Peyer's patch (tissue), 4 donors: ENCODE data around the gene PAAF1. TPM values are rescaled to one million over a fixed set of nuclear protein-coding genes. Genes with fewer than 3 reads are reported as not detected.
A peak's percentile ranks its signal among the peaks of the same experiment; 100 is the strongest.
"Not testable (repeated sequence)": the region's sequence is repeated elsewhere in the genome, so short reads cannot be mapped to it uniquely, and the experiment has no call there.

ENCODE experiments used
- DNase-seq, 3 donors: peaks; one replicate each; pipeline ENCODE4 v3.0.0-alpha.2; 2017 to 2019
- H3K27ac ChIP-seq, 4 donors: fragments of 200-600 bp; sonication (generic); one replicate each; pipeline ENCODE4 v1.5.1; 2016 to 2019
- H3K27me3 ChIP-seq, 2 donors: fragments of 200-600 bp; sonication (generic); one replicate each; pipeline ENCODE4 v1.5.1; 2019
- H3K36me3 ChIP-seq, 3 donors: fragments of 200-600 bp; sonication (generic); one replicate each; pipeline ENCODE4 v1.5.1; 2016 to 2019
- H3K4me1 ChIP-seq, 4 donors: fragments of 200-600 bp; sonication (generic); one replicate each; pipeline ENCODE4 v1.5.1; 2016 to 2019
- H3K4me3 ChIP-seq, 4 donors: fragments of 200-600 bp; sonication (generic); 1 replicate in 3 of 4; 2 replicates in 1 of 4; pipeline ENCODE4 v1.5.1; 2016 to 2019; ENCODE audit warnings: mild to moderate bottlenecking in 1 of 4
- H3K9me3 ChIP-seq, 4 donors: fragments of 200-600 bp; sonication (generic); one replicate each; pipeline ENCODE4 v1.5.1; 2016 to 2019; ENCODE audit warnings: mild to moderate bottlenecking in 1 of 4
- CTCF ChIP-seq, 6 experiments: fragments of 450-650 bp in 4 of 6; fragments of 200-600 bp in 2 of 6; sonication (generic) in 1 of 6; IDR thresholded peaks; one replicate each; pipeline ENCODE4 v1.5.1; 2017 to 2019; ENCODE audit warnings: antibody characterized with exemption in 6 of 6, mild to moderate bottlenecking in 3 of 6, moderate library complexity in 1 of 6
- POLR2A ChIP-seq, 2 donors: fragments of 450-650 bp; IDR thresholded peaks; one replicate each; pipeline ENCODE4 v1.5.1; 2017; ENCODE audit warnings: antibody characterized with exemption in 2 of 2, mild to moderate bottlenecking in 2 of 2, moderate library complexity in 2 of 2
- total RNA-seq, 4 donors: library from RNA; depleted of rRNA; stranded (reverse); fragments of >200 nt; gene quantifications; one replicate each; pipeline ENCODE4 v1.1.0, GENCODE V29; 2016

Gene PAAF1
- total RNA-seq, 4 donors from 2014 or later = 16.6 to 18.2 (median 16.6) TPM

DNA sequence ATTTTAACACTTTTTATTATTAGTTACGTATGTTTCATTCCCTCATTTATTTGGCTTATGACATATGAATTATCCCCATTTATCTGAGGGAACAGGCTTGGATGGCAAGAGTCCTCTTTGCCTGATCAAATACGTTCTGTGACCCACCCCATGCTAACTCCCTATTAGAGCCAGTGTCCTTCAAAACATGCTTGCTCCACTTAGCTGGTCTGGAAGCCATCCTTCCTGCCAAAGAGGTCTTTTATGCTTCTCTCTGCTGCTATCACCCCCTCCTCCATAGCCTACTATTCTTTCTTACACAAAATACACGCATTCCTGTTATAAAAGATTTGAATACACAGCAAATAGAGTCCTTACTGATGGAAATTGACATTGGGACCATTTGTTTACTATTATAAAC is 6.5 kb upstream of the PAAF1 start:
- Histone ChIP-seq H3K4me1 (peaks cover 0 to 21% (median 2%) of the 10 kb centered on the region in 4 donors), H3K9me3 (no peaks in the 10 kb centered on the region), H3K4me3 (no peak overlapping the region), H3K36me3 (peaks cover 0 to 35% (median 0%) of the 10 kb centered on the region in 3 donors), H3K27ac (peak overlapping the region in 3 of 4 donors; percentile 3 to 88 (median 73)), H3K27me3 (no peaks in the 10 kb centered on the region)
- TF ChIP-seq CTCF (IDR thresholded peaks at IDR 0.05) (no peak), POLR2A (IDR thresholded peaks at IDR 0.05) (no peak)
- no peak for DNase-seq

DNA sequence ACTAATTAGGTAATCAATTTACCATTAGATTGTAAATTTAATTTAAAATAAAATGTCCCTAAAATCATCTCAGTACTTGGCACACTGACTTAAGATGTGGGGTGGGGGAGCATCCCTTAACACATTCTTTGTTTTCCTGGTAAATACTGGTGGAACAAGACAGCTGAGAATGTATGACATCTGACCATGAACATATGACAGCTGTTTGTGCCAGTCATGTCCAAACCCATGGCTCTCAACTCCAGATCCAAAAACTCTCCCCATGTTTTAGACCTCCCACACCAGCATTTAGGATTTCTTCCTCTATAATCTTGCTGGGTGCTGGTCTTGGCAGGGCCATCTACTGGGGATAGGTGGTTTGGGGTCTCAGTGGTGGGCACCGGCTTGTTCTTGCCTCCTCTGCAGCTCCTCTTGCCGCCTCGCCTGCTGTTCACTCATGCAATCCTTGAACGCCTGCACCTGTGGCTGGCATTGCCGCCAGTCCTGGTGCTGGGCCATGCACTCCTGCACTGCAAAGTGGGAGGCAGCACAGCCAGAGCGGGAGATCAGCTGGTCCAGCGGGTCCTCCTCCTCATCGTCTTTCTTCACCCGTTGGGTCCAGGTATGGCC is 3.9 kb upstream of the PAAF1 start:
- TF ChIP-seq POLR2A (IDR thresholded peaks at IDR 0.05) = no peak
- TF ChIP-seq CTCF (IDR thresholded peaks at IDR 0.05) = no peak
- no peak overlapping the region for H3K27ac ChIP-seq
- DNase-seq = no peak
- no peaks in the 10 kb centered on the region for H3K27me3 ChIP-seq
- peaks cover 3 to 28% (median 7%) of the 10 kb centered on the region in 4 donors for H3K4me1 ChIP-seq
- H3K4me3 ChIP-seq = no peak overlapping the region
- H3K36me3 ChIP-seq = peaks cover 0 to 35% (median 0%) of the 10 kb centered on the region in 3 donors
- no peaks in the 10 kb centered on the region for H3K9me3 ChIP-seq

- TF ChIP-seq CTCF (IDR thresholded peaks at IDR 0.05) = no peak
- no peak for TF ChIP-seq POLR2A (IDR thresholded peaks at IDR 0.05)
- Histone ChIP-seq H3K4me1 (peaks cover 0 to 28% (median 7%) of the 10 kb centered on the region in 4 donors), H3K4me3 (peak overlapping the region in 2 of 4 donors; percentile 68 to 85), H3K27me3 (no peaks in the 10 kb centered on the region), H3K9me3 (no peaks in the 10 kb centered on the region), H3K36me3 (peaks cover 0 to 35% (median 0%) of the 10 kb centered on the region in 3 donors), H3K27ac (peak overlapping the region in 2 of 4 donors; percentile 75 to 90)
- DNase-seq = no peak
These were observed 1.4 kb upstream of the PAAF1 start for GRCh38 chr11:73875380-73875779.

DNA sequence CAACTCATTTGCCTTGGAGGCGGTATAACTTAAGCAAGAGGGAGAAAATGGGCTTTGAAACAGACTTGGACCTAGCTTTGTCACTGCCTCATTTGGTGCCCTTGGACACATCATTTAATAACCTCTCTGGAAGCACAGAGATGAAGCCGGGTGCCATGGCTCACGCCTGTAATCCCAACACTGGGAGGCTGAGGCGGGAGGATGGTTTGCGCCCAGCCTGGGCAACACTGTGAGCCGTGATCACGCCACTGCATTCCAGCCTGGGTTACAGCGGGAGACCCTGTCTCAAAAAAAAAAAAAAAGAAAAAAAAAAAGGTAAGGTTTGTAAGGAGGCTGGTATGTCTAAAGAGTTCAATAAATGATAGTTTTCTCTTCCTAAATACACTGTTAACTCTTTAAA is 959 bp upstream of the PAAF1 start:
- peak overlapping the region; percentile 36 to 90 (median 77) for H3K27ac ChIP-seq

DNA sequence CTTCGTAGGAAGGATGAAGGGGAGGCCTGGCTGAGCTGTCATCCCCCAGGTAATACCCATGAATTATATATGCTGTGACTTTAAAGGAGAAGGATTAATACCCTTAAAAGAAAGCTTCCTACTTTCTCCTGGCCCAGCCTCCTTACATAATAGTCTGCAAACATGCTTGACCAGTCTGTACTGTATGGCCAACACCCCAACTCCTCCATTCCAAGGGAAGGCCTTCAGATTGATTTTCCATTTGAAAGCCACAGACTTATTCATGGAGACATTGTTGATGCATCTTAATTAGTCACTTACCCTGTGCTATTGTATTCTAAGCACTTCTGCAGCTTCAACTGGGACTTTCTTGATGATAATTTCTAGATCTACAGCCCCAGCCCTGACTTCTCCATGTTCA is 2.0 kb downstream of the PAAF1 start:
- Histone ChIP-seq H3K27ac (no peak overlapping the region), H3K4me3 (no peak overlapping the region), H3K4me1 (peaks cover 0 to 28% (median 7%) of the 10 kb centered on the region in 4 donors), H3K27me3 (no peaks in the 10 kb centered on the region), H3K9me3 (no peaks in the 10 kb centered on the region), H3K36me3 (peaks cover 0 to 6% (median 0%) of the 10 kb centered on the region in 3 donors)
- no peak for DNase-seq
- TF ChIP-seq POLR2A (IDR thresholded peaks at IDR 0.05) (no peak), CTCF (IDR thresholded peaks at IDR 0.05) (no peak)

More for the DNA sequence above, 959 bp upstream of the PAAF1 start:
- H3K36me3 ChIP-seq = peaks cover 0 to 35% (median 0%) of the 10 kb centered on the region in 3 donors
- H3K4me1 ChIP-seq = peaks cover 0 to 28% (median 7%) of the 10 kb centered on the region in 4 donors
- TF ChIP-seq POLR2A (IDR thresholded peaks at IDR 0.05) = no peak
- no peak for TF ChIP-seq CTCF (IDR thresholded peaks at IDR 0.05)
- no peaks in the 10 kb centered on the region for H3K9me3 ChIP-seq
- H3K27me3 ChIP-seq = no peaks in the 10 kb centered on the region
- no peak for DNase-seq
- H3K4me3 ChIP-seq = peak overlapping the region; percentile 64 to 85 (median 68)

DNA sequence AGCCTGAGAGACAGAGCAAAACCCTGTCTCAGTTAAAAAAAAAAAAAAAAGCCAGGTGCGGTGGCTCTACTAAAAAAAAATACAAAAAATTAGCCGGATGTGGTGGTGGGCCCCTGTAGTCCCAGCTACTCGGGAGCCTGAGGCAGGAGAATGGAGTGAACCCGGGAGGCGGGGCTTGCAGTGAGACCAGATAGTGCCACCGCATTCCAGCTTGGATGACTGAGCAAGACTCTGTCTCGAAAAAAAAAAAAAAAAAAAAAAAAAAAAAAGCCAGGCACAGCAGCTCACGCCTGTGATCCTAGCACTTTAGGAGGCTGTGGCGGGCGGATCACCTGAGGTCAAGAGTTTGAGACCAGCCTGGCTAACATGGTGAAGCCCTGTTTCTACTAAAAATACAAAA is 3.6 kb downstream of the PAAF1 start:
- H3K27me3 ChIP-seq, H3K36me3 ChIP-seq, H3K27ac ChIP-seq, DNase-seq, H3K4me3 ChIP-seq, H3K9me3 ChIP-seq: not testable (repeated sequence)
- H3K4me1 ChIP-seq = peaks cover 0 to 16% (median 6%) of the 10 kb centered on the region in 4 donors
